Neural cell (in vitro differentiated cells): Measurements from ENCODE around the gene BMPR1A. TPM values are rescaled to one million over a fixed set of nuclear protein-coding genes. Genes with fewer than 3 reads are reported as not detected.
"Not testable (repeated sequence)": the region's sequence is repeated elsewhere in the genome, so short reads cannot be mapped to it uniquely, and the experiment has no call there.

Experiments
- H2AFZ ChIP-seq: fragments of 200-600, 300-800 bp; sonication (generic), shearing (Covaris generic); 2 replicates; pipeline ENCODE4 v1.6.0; 2014; ENCODE audit warnings: low read depth, mild to moderate bottlenecking, antibody characterized with exemption, low read length, moderate library complexity
- H3F3A ChIP-seq: fragments of 200-600 bp; shearing (Covaris generic); 2 replicates; pipeline ENCODE4 v1.6.1; 2016; ENCODE audit warnings: mild to moderate bottlenecking, moderate library complexity, mixed read lengths, antibody characterized with exemption, low read length; ENCODE audit not compliant: insufficient read depth, poor library complexity, severe bottlenecking
- H3K27ac ChIP-seq: fragments of 200-600, 300-800 bp; sonication (generic), shearing (Covaris generic); 2 replicates; pipeline ENCODE4 v1.5.1; 2014; ENCODE audit warnings: mild to moderate bottlenecking, low read length, moderate library complexity
- H3K27me3 ChIP-seq: fragments of 300-800, 200-600 bp; sonication (generic), shearing (Covaris generic); 2 replicates; pipeline ENCODE4 v1.6.0; 2014; ENCODE audit warnings: mild to moderate bottlenecking, low read depth, low read length, moderate library complexity; ENCODE audit not compliant: insufficient read depth
- H3K36me3 ChIP-seq: fragments of 300-800, 200-600 bp; sonication (generic), shearing (Covaris generic); 2 replicates; pipeline ENCODE4 v1.5.1; 2014; ENCODE audit warnings: mild to moderate bottlenecking, antibody characterized with exemption, low read length, moderate library complexity; ENCODE audit not compliant: insufficient read depth
- H3K4me2 ChIP-seq: fragments of 300-800, 200-600 bp; sonication (generic), shearing (Covaris generic); 2 replicates; pipeline ENCODE4 v1.6.0; 2014; ENCODE audit warnings: mild to moderate bottlenecking, low read length
- H3K4me3 ChIP-seq: fragments of 300-800, 200-600 bp; sonication (generic), shearing (Covaris generic); 2 replicates; pipeline ENCODE4 v1.5.1; 2014; ENCODE audit warnings: mild to moderate bottlenecking, low read length, moderate library complexity
- H3K79me2 ChIP-seq: fragments of 200-600 bp; shearing (Covaris generic); replicated peaks from 2 replicates; pipeline ENCODE4 v1.6.0; 2014; ENCODE audit warnings: mild to moderate bottlenecking, low read length, moderate library complexity; ENCODE audit not compliant: insufficient read depth
- H3K9ac ChIP-seq: fragments of 300-800, 200-600 bp; sonication (generic), shearing (Covaris generic); 2 replicates; pipeline ENCODE4 v1.6.1; 2016; ENCODE audit warnings: mild to moderate bottlenecking, low read length, mixed read lengths
- H3K9me2 ChIP-seq: fragments of 200-600 bp; shearing (Covaris generic); 2 replicates; pipeline ENCODE4 v1.6.1; 2016; ENCODE audit warnings: mild to moderate bottlenecking, low read length, mixed read lengths; ENCODE audit not compliant: insufficient read depth
- H3K9me3 ChIP-seq: fragments of 200-600, 300-800 bp; sonication (generic), shearing (Covaris generic); 2 replicates; pipeline ENCODE4 v1.6.1; 2016; ENCODE audit warnings: mild to moderate bottlenecking, mixed run types, low read length, moderate library complexity, mixed read lengths
- H4K20me1 ChIP-seq: fragments of 200-600 bp; shearing (Covaris generic); 2 replicates; pipeline ENCODE4 v1.6.1; 2016; ENCODE audit warnings: mild to moderate bottlenecking, mixed run types; ENCODE audit not compliant: insufficient read depth
- EP300 ChIP-seq: fragments of 450-650 bp; conservative IDR thresholded peaks from 2 replicates; pipeline ENCODE4 v1.6.1; 2014; ENCODE audit warnings: antibody characterized with exemption, mild to moderate bottlenecking, moderate library complexity; ENCODE audit not compliant: poor library complexity, severe bottlenecking
- EZH2 ChIP-seq: fragments of 200-600, 300-800 bp; shearing (Covaris generic), sonication (generic); IDR thresholded peaks from 2 replicates; pipeline ENCODE4 v1.6.1; 2014; ENCODE audit warnings: antibody characterized with exemption, low read length, borderline replicate concordance, mild to moderate bottlenecking; ENCODE audit not compliant: insufficient read depth, poor library complexity, severe bottlenecking
- MXI1 ChIP-seq: fragments of 450-650 bp; conservative IDR thresholded peaks from 2 replicates; pipeline ENCODE4 v1.6.1; 2014; ENCODE audit warnings: antibody characterized with exemption, mild to moderate bottlenecking; ENCODE audit not compliant: poor library complexity, severe bottlenecking
- POLR2AphosphoS5 ChIP-seq: IDR thresholded peaks from 2 replicates; pipeline ENCODE4 v1.6.1; 2012
- RAD21 ChIP-seq: fragments of 450-650 bp; conservative IDR thresholded peaks from 2 replicates; pipeline ENCODE4 v1.6.1; 2014; ENCODE audit warnings: antibody characterized with exemption, mild to moderate bottlenecking, moderate library complexity
- SMC3 ChIP-seq: fragments of 450-650 bp; conservative IDR thresholded peaks from 2 replicates; pipeline ENCODE4 v1.6.1; 2014; ENCODE audit warnings: antibody characterized with exemption, mild to moderate bottlenecking, moderate library complexity; ENCODE audit not compliant: poor library complexity
- TAF1 ChIP-seq: IDR thresholded peaks from 2 replicates; pipeline ENCODE4 v1.6.1; 2012; ENCODE audit warnings: low read depth
- polyA plus RNA-seq: library from polyadenylated mRNA; depleted of rRNA; stranded (reverse); fragments of >200 nt; gene quantifications from 2 replicates; pipeline ENCODE4 v1.2.3, GENCODE V29; 2014
- TF ChIP-seq, protein P1 (sequence below): fragments of 450-650 bp; IDR thresholded peaks from 2 replicates; pipeline ENCODE4 v1.5.1; 2014; ENCODE audit warnings: antibody characterized with exemption, mild to moderate bottlenecking, moderate library complexity; ENCODE audit not compliant: poor library complexity, severe bottlenecking
- TF ChIP-seq, protein P2 (sequence below): IDR thresholded peaks from 2 replicates; pipeline ENCODE4 v1.6.1; 2012; ENCODE audit warnings: borderline replicate concordance

BMPR1A gene
- polyA plus RNA-seq, 1 donor from 2014 or later = 29.9 TPM

DNA sequence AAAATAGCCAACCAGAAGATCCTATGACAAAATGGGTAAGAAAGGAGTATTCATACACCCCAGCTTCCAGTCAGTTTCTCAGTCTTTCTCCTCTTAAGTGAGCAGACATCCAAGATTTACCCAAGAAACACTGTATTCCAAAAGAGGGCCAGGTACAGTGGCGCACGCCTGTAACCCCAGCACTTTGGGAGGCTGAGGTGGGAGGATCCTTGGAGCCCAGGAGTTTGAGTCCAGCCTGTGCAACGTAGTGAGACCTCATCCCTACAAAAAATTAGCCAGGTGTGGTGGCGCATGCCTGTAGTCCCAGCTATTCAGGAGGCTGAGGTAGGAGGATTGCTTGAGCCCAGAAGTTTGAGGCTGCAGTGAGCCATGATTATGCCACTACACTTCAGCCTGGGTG, 191.4 kb downstream of the BMPR1A start:
- H2AFZ ChIP-seq, H3K4me3 ChIP-seq, H3K9ac ChIP-seq, H3K27ac ChIP-seq, H3K36me3 ChIP-seq, H3K79me2 ChIP-seq, H3F3A ChIP-seq, H3K9me3 ChIP-seq, H3K4me2 ChIP-seq, H3K27me3 ChIP-seq, H4K20me1 ChIP-seq, H3K9me2 ChIP-seq: not testable (repeated sequence)

DNA sequence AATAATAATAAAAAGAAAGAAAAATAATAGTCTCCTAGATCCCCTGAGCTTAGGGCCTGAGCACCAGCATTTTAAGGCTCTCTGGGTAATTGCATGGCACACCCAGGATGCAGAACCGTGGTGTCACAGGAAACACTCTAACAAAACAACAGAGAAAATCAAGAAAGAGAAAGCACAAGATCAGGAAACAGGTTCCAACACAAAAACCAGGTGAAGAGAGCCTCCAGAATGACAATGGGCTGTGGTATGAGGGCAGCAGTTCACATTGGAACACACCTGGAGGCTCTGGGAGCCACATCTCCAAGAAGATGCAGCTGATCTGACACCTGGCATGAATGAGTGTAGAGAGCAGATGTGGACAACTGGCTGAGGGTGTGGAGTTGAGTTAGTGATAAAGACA, 193.9 kb downstream of the BMPR1A start:
- H4K20me1 ChIP-seq = no peaks in the 10 kb centered on the region
- no peak overlapping the region for H3K27ac ChIP-seq
- no peak for TF ChIP-seq TAF1
- no peak for TF ChIP-seq EZH2
- TF ChIP-seq MXI1 = no peak
- TF ChIP-seq, protein P1, sequence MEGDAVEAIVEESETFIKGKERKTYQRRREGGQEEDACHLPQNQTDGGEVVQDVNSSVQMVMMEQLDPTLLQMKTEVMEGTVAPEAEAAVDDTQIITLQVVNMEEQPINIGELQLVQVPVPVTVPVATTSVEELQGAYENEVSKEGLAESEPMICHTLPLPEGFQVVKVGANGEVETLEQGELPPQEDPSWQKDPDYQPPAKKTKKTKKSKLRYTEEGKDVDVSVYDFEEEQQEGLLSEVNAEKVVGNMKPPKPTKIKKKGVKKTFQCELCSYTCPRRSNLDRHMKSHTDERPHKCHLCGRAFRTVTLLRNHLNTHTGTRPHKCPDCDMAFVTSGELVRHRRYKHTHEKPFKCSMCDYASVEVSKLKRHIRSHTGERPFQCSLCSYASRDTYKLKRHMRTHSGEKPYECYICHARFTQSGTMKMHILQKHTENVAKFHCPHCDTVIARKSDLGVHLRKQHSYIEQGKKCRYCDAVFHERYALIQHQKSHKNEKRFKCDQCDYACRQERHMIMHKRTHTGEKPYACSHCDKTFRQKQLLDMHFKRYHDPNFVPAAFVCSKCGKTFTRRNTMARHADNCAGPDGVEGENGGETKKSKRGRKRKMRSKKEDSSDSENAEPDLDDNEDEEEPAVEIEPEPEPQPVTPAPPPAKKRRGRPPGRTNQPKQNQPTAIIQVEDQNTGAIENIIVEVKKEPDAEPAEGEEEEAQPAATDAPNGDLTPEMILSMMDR = no peak
- TF ChIP-seq, protein P2, sequence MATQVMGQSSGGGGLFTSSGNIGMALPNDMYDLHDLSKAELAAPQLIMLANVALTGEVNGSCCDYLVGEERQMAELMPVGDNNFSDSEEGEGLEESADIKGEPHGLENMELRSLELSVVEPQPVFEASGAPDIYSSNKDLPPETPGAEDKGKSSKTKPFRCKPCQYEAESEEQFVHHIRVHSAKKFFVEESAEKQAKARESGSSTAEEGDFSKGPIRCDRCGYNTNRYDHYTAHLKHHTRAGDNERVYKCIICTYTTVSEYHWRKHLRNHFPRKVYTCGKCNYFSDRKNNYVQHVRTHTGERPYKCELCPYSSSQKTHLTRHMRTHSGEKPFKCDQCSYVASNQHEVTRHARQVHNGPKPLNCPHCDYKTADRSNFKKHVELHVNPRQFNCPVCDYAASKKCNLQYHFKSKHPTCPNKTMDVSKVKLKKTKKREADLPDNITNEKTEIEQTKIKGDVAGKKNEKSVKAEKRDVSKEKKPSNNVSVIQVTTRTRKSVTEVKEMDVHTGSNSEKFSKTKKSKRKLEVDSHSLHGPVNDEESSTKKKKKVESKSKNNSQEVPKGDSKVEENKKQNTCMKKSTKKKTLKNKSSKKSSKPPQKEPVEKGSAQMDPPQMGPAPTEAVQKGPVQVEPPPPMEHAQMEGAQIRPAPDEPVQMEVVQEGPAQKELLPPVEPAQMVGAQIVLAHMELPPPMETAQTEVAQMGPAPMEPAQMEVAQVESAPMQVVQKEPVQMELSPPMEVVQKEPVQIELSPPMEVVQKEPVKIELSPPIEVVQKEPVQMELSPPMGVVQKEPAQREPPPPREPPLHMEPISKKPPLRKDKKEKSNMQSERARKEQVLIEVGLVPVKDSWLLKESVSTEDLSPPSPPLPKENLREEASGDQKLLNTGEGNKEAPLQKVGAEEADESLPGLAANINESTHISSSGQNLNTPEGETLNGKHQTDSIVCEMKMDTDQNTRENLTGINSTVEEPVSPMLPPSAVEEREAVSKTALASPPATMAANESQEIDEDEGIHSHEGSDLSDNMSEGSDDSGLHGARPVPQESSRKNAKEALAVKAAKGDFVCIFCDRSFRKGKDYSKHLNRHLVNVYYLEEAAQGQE = no peak
- no peak for TF ChIP-seq POLR2AphosphoS5
- no peak for TF ChIP-seq SMC3
- TF ChIP-seq RAD21 = no peak
- TF ChIP-seq EP300 = no peak
- no peak overlapping the region for H3K9ac ChIP-seq
- H3K9me2 ChIP-seq = no peaks in the 10 kb centered on the region
- H3K79me2 ChIP-seq = no peaks in the 10 kb centered on the region
- no peak overlapping the region for H3K4me3 ChIP-seq
- no peaks in the 10 kb centered on the region for H3K36me3 ChIP-seq
- H2AFZ ChIP-seq = no peak overlapping the region
- no peaks in the 10 kb centered on the region for H3K9me3 ChIP-seq
- H3K27me3 ChIP-seq = no peaks in the 10 kb centered on the region
- no peak overlapping the region for H3K4me2 ChIP-seq
- H3F3A ChIP-seq = no peaks in the 10 kb centered on the region

DNA sequence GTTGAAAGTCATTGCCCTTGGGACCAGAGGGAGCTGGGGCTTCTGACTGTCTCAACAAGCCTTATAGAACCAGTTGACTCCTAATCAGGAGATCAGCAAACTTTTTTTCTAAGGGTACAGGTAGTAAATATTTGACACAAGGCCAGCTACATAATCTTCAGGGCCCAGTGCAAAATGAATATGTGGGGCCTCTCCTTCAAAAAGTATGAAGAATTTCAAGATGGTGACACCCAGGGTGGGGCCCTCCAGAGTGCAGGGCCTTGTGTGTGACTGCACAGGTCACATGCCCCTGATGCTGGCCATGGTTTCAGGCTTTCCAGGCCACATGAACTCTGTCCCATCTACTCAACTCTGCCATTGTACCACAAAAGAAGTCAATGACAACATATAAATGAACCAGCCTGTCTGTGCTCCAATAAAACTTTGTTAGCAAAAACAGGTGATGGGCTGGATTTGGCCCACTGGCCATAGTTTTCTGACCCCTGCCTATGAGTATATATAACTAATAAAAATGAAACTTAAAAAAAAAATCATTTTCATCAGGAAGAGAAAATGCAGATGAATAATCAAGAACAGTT, 194.9 kb downstream of the BMPR1A start:
- TF ChIP-seq, protein P2 = no peak
- TF ChIP-seq MXI1 (no peak), POLR2AphosphoS5 (no peak), RAD21 (no peak), EP300 (no peak), EZH2 (no peak), SMC3 (no peak), TAF1 (no peak)
- TF ChIP-seq, protein P1 = no peak
- H3K4me2 ChIP-seq = no peak overlapping the region
- H3K27me3 ChIP-seq = no peaks in the 10 kb centered on the region
- no peaks in the 10 kb centered on the region for H3K79me2 ChIP-seq
- H3K9me2 ChIP-seq = no peaks in the 10 kb centered on the region
- no peak overlapping the region for H3K27ac ChIP-seq
- H3K36me3 ChIP-seq = no peaks in the 10 kb centered on the region
- no peak overlapping the region for H3K9ac ChIP-seq
- no peak overlapping the region for H2AFZ ChIP-seq
- H3F3A ChIP-seq = no peaks in the 10 kb centered on the region
- H3K9me3 ChIP-seq = no peaks in the 10 kb centered on the region
- no peaks in the 10 kb centered on the region for H4K20me1 ChIP-seq
- H3K4me3 ChIP-seq = no peak overlapping the region
